ENCODE results near the gene CACNA2D2.

The CACNA2D2 gene

DNA sequence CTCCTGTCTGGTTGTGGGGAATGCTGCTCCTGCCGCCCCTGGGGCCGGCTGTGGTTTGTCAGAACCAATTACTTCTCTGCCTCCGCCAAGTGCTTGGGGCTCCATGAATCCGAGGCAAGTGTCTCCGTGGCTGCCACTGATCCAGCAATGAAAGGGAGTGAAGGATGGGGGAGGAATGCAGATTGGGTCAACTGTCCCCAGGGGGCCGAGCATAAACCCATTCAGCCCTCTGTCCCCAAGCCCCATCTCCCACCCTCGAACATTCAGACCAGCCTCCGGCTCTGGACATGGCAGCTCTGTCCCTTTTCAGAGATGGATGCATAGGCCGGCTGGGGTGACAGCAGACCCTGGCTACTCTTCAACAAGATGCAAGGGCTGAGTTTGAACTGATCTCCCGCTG is 35.5 kb downstream of the CACNA2D2 start:
- H3K4me1 Mint-ChIP-seq (ENCODE audit: low read depth), result peaks cover 2% of the 10 kb centered on the region
- no peaks in the 10 kb centered on the region for H3K9me3 Mint-ChIP-seq (ENCODE audit: low read depth)
- H3K27ac Mint-ChIP-seq, result no peak overlapping the region
- H3K27me3 Mint-ChIP-seq, result no peaks in the 10 kb centered on the region
- no peaks in the 10 kb centered on the region for H3K36me3 Mint-ChIP-seq
- H3K4me3 Mint-ChIP-seq, result no peak overlapping the region

DNA sequence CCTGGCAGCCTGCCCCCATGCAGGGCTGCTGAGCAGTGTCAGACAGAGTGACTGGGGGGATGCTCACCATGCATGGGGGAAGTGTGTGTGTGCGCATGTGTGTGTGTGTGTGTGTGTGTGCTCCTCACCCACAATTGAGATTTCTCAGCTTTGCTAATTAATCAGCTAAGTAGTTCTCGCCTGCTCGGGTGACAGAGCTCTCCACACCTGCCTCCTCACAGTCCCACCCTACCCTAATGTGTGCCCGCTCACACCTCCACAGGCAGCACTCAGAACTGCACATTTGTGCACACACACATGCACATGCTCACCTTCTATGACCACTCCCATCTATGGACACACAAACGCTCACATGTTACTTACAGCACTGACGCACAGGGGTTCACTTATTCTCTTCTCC is 37.3 kb downstream of the CACNA2D2 start:
- H3K36me3 Mint-ChIP-seq, result no peaks in the 10 kb centered on the region
- H3K4me1 Mint-ChIP-seq (ENCODE audit: low read depth), result no peaks in the 10 kb centered on the region
- H3K27ac Mint-ChIP-seq, result no peak overlapping the region
- no peak overlapping the region for H3K4me3 Mint-ChIP-seq
- no peaks in the 10 kb centered on the region for H3K9me3 Mint-ChIP-seq (ENCODE audit: low read depth)
- no peaks in the 10 kb centered on the region for H3K27me3 Mint-ChIP-seq

DNA sequence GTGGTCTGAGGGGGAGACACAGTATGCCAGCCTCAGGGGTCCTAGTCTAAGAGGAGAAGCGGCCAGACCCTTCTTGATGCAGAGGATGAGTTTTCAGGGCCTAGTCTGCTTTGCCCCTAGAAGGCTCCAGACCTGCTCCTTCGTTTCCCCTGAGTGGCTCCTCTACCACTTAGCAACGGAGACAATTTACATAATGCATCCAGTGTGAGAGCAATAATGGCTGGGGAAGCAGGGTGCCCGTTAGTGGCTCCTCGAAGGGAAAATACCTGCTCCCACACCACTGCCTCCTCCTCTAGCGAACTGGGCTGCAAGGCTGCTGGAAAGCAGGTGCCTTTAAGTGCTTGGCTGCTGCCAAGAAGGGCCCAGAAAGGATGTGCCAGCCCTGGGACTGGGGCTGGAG is 38.9 kb downstream of the CACNA2D2 start:
- Mint-ChIP-seq H3K36me3 (no peaks in the 10 kb centered on the region), H3K27me3 (no peaks in the 10 kb centered on the region), H3K4me1 (ENCODE audit: low read depth) (no peaks in the 10 kb centered on the region), H3K27ac (no peak overlapping the region), H3K9me3 (ENCODE audit: low read depth) (no peaks in the 10 kb centered on the region), H3K4me3 (no peak overlapping the region)

DNA sequence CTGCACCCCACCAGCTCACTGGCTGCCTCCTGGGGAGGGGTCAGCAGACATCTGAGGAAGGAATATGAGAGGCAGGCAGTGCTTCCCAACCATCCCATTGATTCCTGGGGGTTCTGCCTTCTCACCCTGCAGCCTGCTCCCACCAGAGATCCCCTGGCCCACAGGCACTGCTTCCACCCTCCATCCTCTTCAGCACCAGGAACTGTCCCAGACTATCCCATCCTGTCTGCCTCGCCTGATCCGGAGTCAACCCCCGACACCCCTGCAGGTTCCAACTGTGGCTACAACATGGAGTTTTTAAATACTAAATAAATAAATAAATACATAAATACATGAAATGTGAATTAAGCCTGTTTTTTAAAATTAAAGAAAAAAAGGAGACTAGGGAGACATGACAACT is 43.6 kb downstream of the CACNA2D2 start:
- Mint-ChIP-seq H3K4me3 (no peak overlapping the region), H3K4me1 (ENCODE audit: low read depth) (no peaks in the 10 kb centered on the region), H3K27me3 (no peaks in the 10 kb centered on the region), H3K27ac (no peak overlapping the region), H3K9me3 (ENCODE audit: low read depth) (no peaks in the 10 kb centered on the region), H3K36me3 (peaks cover 3% of the 10 kb centered on the region)

DNA sequence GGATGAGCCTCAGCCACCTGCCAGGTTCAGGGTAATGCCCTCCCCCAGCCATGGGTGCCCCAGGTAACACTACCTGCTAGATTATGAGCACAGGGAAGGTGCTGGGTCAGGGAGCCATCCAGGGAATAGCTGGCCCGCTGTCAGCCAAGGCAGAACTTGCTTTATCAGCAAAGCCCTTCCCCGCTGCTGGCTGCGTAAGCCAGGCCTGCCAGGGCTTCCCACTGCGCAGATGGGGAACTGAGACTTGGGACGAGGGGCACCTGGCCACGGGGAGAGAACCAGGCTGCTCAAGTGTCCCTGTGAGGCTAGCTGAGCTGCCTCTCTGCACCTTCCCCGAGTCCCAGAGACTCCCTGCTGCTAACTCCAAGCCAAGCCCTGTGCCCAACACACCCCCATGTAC is 45.4 kb downstream of the CACNA2D2 start:
- H3K27ac Mint-ChIP-seq, result no peak overlapping the region
- H3K4me3 Mint-ChIP-seq, result no peak overlapping the region
- no peaks in the 10 kb centered on the region for H3K9me3 Mint-ChIP-seq (ENCODE audit: low read depth)
- peaks cover 3% of the 10 kb centered on the region for H3K36me3 Mint-ChIP-seq
- no peaks in the 10 kb centered on the region for H3K27me3 Mint-ChIP-seq
- H3K4me1 Mint-ChIP-seq (ENCODE audit: low read depth), result no peaks in the 10 kb centered on the region

DNA sequence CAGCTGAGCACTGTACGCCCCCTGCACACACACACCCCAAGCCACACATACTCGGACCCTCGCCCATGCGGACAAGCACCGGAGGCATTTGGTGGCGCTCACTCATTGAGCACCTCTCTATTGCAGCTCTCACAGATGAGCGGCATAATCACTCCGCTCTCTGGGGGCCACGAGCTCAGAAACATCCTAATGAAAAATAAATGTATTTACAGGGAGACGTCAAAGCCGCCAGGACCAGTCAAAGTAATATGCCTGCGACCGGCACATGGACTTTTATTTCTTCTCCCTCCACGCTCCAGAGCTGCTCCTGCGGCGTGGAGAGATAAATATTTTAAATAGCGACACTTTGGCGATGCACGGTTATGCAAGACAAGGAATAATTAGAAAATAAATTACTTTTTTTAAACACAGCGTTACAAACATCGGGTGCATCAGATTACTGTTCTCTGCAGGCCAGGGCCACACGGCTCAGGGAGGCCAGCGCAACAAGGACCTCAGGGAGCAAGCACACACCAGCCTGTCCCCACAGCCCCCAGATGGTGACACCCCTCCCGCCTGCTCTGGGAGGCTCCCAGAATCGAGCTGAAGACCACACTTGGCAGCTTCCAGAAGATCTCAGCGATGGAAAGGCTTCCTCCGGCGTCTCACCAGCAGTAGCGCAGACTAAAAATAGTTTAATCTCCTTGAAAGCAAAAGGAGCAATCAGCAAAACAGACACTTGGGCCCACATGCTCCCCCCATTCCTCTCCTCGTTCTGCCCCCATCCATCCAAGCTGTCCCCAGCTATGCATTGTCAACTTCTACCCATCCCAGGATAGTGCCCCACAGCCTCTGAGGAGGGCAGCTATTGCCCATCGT is 48.0 kb downstream of the CACNA2D2 start:
- H3K36me3 Mint-ChIP-seq, result peaks cover 3% of the 10 kb centered on the region
- H3K4me3 Mint-ChIP-seq, result no peak overlapping the region
- H3K9me3 Mint-ChIP-seq (ENCODE audit: low read depth), result no peaks in the 10 kb centered on the region
- H3K27me3 Mint-ChIP-seq, result no peaks in the 10 kb centered on the region
- no peak overlapping the region for H3K27ac Mint-ChIP-seq
- peaks cover 6% of the 10 kb centered on the region for H3K4me1 Mint-ChIP-seq (ENCODE audit: low read depth)

DNA sequence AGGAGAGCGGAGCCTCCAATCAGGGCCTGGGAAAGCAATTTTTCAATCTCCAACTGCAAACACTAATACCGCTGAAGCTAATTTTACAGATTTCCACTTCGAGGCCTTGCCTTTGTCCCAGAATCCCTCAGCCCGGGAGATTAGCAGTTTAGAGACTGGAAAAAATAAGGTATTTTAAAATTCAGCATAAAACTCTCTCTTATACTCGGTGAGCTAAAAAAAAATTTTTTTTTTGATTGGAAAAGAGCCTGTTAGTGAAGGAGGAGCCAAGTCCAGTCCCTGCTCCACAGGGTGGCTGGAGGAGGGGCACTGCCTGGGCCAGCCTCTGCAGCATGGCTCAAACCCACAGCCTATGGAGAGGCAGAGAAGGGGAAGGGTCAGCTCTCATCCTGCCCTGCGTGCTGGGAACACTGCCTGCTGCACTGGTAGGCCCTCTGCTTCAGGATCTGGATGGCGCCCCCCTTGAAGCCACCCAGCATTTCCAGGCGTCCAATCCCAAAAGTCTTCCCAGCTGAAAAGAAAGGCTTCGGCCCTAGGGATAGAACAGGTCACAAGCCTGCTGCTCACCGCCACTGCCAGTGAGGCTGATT is 48.9 kb downstream of the CACNA2D2 start:
- H3K36me3 Mint-ChIP-seq, result peaks cover 3% of the 10 kb centered on the region
- H3K27ac Mint-ChIP-seq, result no peak overlapping the region
- no peaks in the 10 kb centered on the region for H3K27me3 Mint-ChIP-seq
- H3K9me3 Mint-ChIP-seq (ENCODE audit: low read depth), result no peaks in the 10 kb centered on the region
- H3K4me3 Mint-ChIP-seq, result no peak overlapping the region
- H3K4me1 Mint-ChIP-seq (ENCODE audit: low read depth), result peaks cover 10% of the 10 kb centered on the region

DNA sequence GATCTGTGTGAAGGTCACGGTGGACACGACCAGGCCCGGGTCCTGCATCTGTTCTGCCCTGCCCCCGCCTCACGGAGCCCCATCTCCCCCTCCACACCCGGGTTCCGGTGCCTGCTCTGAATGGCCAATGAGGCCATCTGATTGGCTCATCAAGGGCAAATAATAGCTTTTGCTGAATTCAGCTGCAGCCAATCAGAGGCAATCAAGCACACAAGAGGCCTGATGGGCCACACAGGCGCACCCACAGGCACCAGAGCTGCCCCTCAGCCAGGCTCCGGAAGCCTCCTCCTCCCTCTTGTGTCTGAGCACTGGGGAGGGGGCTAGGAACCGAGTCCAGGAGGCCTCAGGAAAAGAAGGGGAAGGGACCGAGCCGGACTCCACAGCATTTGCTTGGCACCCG is 49.5 kb downstream of the CACNA2D2 start:
- H3K27ac Mint-ChIP-seq, result no peak overlapping the region
- H3K4me3 Mint-ChIP-seq, result no peak overlapping the region
- H3K36me3 Mint-ChIP-seq, result peaks cover 3% of the 10 kb centered on the region
- no peaks in the 10 kb centered on the region for H3K9me3 Mint-ChIP-seq (ENCODE audit: low read depth)
- H3K4me1 Mint-ChIP-seq (ENCODE audit: low read depth), result peaks cover 14% of the 10 kb centered on the region
- no peaks in the 10 kb centered on the region for H3K27me3 Mint-ChIP-seq

DNA sequence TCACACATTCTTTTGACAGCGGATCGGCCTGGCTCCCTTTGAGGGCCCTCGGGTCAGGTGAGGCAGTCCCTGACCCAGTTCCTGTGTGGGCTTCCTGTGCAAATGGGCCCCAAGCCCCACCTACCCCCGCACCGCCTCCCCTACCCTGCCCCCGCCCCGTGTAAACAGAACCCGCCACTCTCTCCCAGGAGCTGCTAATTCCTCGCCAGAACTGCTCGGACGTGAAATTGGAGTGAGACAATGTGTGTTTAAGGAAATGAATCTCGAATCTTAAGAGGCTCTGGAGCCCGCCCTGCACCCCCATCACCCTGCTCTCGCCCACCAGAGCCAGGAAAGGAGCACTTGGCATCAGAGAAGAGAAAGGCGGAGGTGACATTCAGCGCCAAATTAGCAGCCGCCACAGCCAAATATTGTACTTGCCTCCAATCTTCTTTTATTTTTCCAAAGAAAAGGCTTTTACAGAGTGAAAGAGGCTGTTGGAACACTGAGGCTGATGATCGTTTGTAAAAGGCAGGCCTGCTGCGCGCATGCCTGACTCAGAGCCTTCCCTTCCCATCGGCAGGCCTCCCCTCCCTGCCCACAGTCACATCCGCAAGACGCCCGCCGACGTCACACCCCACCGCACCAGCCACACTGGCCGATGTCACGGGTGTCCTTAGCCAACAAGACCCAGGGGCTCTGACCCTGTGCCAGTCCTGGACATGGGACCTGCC is 53.1 kb downstream of the CACNA2D2 start:
- Mint-ChIP-seq H3K4me1 (ENCODE audit: low read depth) (peaks cover 23% of the 10 kb centered on the region), H3K27me3 (no peaks in the 10 kb centered on the region), H3K9me3 (ENCODE audit: low read depth) (no peaks in the 10 kb centered on the region), H3K4me3 (peak overlapping the region; percentile 80), H3K27ac (peak overlapping the region; percentile 87), H3K36me3 (peaks cover 3% of the 10 kb centered on the region)

DNA sequence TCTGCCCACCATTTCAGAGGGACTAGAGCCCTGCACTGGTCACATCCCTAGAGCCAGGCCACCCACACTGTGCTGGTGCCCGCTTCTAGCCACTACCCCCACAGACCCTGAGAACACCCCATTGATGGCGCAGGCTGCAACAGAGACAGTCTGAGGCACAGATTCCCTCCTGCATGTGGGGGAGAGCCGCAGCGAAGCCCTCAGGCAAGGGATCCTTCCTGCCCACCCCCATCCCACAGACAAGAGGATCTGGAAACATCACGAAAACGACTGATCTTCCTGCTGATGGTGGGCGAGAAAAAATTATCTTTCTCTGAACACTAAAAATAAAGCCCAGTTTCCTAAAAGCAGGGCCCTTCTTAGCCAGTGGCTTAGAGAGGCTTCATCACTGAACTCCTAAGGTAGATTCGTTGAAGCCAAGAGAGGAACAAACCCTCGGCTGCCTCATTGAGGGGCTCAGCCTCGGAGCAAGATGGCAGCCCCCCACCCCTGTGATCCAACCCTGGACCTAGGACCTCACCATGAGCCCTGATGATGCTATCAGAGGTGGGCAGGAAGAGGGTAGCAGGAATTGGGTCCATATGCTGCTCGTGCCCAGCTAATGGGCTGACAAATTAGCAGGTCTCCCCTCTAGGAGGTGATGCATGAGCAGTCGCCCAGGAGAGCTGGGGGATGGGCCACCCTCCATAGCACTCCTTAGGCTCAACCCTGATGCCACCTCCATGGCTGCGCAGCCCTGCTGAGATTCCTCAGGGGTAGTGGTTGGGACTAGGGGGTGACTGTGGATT is 54.5 kb downstream of the CACNA2D2 start:
- peak overlapping the region; percentile 50 for H3K27ac Mint-ChIP-seq
- no peaks in the 10 kb centered on the region for H3K9me3 Mint-ChIP-seq (ENCODE audit: low read depth)
- H3K4me3 Mint-ChIP-seq, result no peak overlapping the region
- H3K4me1 Mint-ChIP-seq (ENCODE audit: low read depth), result peaks cover 23% of the 10 kb centered on the region
- H3K27me3 Mint-ChIP-seq, result no peaks in the 10 kb centered on the region
- H3K36me3 Mint-ChIP-seq, result no peaks in the 10 kb centered on the region

DNA sequence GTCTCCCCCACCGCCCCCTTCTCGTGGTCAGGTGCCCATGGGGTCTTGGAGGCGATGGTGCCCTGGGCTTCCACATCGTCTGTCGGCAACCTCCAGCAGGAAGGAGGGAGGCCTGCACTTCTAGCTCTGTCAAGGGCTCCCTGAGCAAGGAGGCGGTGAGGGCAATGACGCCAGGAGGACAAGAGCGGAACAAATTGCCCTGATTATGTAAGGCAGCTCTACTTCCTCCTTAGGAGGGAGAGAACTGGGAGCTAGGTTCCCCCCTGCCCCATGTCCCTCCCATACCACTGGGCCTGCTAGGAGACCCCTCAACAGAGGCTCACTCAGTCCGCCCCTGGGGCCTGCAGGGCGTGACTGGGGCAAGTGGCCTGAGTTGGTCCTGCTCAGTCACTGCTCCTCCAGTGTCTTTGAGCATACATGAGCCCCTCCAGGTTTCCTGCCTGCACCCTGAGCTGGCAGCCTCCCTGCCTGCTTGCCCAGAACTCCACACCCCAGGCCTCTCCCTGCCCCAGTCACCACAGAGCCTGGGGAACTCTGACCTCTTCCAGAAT is 56.1 kb downstream of the CACNA2D2 start:
- Mint-ChIP-seq H3K36me3 (no peaks in the 10 kb centered on the region), H3K27ac (no peak overlapping the region), H3K4me3 (no peak overlapping the region), H3K9me3 (ENCODE audit: low read depth) (no peaks in the 10 kb centered on the region), H3K27me3 (no peaks in the 10 kb centered on the region), H3K4me1 (ENCODE audit: low read depth) (peaks cover 23% of the 10 kb centered on the region)

DNA sequence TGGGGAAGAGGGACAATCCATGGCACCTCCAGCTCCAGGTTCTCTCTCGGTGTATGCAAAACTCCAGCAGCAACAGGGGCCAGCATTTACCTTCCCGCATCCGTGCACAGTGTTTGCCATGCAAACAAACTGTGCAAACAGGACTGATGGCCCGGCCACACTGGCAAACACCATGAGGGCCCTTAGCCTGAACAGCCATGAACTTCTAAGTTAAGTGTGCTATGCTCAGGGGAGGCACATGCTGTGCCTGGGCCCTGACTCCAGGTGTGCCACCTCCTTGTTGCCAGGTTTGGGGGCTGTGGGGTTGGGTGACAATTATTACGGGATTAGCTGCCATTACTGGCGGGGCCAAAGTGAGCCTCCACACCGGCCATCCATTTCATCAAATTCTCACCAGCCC is 57.5 kb downstream of the CACNA2D2 start:
- no peaks in the 10 kb centered on the region for H3K27me3 Mint-ChIP-seq
- H3K4me3 Mint-ChIP-seq, result no peak overlapping the region
- no peak overlapping the region for H3K27ac Mint-ChIP-seq
- H3K4me1 Mint-ChIP-seq (ENCODE audit: low read depth), result peaks cover 22% of the 10 kb centered on the region
- no peaks in the 10 kb centered on the region for H3K9me3 Mint-ChIP-seq (ENCODE audit: low read depth)
- H3K36me3 Mint-ChIP-seq, result no peaks in the 10 kb centered on the region

DNA sequence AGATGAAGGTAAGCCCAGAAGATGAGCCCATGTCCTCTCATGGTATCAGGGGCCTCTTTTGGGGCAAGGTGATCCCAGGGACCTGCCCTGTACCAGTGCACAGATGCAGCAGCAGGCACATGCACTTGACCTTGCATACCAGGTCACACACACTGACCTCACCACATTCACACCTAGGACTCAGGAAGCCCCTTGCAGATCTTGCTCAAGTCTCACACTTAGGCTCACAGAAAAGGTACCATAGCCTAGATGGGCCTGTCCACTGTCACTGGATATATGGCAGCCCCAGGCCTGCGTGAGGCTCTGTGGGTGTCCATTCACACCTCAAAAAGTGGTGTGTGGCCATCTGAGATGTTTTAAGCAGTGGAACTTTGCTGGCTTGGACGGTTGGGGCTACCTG is 58.7 kb downstream of the CACNA2D2 start:
- H3K27me3 Mint-ChIP-seq, result no peaks in the 10 kb centered on the region
- no peak overlapping the region for H3K4me3 Mint-ChIP-seq
- no peaks in the 10 kb centered on the region for H3K36me3 Mint-ChIP-seq
- peaks cover 13% of the 10 kb centered on the region for H3K4me1 Mint-ChIP-seq (ENCODE audit: low read depth)
- H3K27ac Mint-ChIP-seq, result no peak overlapping the region
- no peaks in the 10 kb centered on the region for H3K9me3 Mint-ChIP-seq (ENCODE audit: low read depth)

DNA sequence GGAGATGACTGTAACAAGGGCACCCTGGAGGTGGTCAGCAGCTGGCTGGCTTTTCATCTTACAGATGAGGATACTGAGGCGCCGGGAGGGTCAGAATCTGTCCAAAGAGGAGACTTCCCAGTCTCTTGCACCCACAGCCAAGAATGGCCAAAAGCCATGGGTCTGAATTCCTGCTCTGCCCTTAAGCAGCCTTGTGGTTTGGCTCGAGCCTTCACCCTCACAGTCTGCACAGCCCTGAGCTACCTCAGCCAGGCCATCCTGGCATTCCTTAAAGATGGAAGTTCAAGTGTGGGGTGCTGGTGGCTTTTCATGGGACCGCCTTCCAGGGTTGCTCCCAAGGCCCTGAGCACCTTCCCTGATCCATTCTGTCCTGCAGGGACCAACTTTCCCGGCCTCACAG is 59.2 kb downstream of the CACNA2D2 start:
- peaks cover 10% of the 10 kb centered on the region for H3K4me1 Mint-ChIP-seq (ENCODE audit: low read depth)
- H3K4me3 Mint-ChIP-seq, result no peak overlapping the region
- H3K36me3 Mint-ChIP-seq, result no peaks in the 10 kb centered on the region
- no peaks in the 10 kb centered on the region for H3K27me3 Mint-ChIP-seq
- H3K27ac Mint-ChIP-seq, result no peak overlapping the region
- no peaks in the 10 kb centered on the region for H3K9me3 Mint-ChIP-seq (ENCODE audit: low read depth)

Data from activated naive CD8-positive, alpha-beta T cell (primary cell).